HUDEP-2 (cell line): ENCODE measurements around the gene KCNH8.
"Not testable (repeated sequence)": the region's sequence is repeated elsewhere in the genome, so short reads cannot be mapped to it uniquely, and the experiment has no call there.

Experiments
- DNase-seq, 76 experiments: peaks; one replicate each; lab custom pipeline; 2025; ENCODE audit not compliant: unreplicated experiment in 76 of 76; lab: John Stamatoyannopoulos, UW

KCNH8 gene

DNA sequence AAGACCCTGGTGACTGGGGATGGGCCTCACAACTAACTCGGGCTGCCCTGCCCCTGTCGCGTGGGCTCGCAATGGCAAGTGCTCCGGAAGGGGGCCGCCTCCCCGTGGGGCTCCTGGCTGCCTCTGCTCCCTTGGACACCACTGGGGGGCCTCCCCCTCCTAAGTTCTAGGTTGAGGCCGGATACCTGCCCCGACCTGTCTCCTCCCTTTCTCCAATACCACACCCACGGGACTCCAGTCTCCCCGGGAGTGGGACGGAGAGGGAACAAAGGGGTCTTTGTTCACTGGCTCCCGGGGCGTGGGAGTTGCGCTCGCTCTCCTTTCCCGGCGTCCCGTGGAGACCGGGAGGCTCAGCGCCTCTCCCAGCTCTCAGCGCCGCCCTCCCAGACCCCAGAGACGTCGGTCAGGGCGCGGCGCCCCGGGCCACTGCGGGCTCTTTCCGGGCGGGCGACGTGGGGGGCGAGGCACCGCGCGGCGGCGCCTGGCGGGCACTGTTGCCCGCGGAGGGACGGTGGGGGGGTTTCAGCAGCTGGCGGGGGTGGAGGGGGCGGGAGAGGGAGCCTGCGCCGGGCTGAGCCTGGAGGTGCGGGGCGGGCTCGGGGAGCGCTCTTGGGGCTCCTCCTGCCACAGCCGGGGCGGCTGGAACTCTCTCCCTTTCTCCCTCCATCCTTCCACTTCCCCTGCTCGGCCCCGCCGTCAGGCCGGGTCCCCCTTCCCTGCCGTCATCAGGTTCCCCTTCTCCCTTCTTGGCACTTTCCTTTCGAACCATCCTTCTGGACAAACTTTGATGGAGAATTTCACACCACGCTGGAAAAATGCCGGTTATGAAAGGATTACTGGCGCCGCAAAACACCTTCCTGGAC is at the start of gene KCNH8:
Gene KCNH8, plus strand, starts transcription at position 606 of the 863 bp plus-strand sequence. Its CDS starts 210 bp downstream, at position 816.
- DNase-seq, result no peak

DNA sequence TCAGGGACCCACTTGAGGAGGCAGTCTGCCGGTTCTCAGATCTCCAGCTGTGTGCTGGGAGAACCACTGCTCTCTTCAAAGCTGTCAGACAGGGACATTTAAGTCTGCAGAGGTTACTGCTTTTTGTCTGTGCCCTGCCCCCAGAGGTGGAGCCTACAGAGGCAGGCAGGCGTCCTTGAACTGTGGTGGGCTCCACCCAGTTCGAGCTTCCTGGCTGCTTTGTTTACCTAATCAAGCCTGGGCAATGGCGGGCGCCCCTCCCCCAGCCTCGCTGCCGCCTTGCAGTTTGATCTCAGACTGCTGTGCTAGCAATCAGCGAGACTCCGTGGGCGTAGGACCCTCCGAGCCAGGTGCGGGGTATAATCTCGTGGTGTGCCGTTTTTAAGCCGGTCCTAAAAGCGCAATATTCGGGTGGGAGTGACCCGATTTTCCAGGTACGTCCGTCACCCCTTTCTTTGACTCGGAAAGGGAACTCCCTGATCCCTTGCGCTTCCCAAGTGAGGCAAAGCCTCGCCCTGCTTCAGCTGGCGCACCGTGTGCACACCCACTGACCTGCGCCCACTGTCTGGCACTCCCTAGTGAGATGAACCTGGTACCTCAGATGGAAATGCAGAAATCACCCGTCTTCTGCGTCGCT is 45.5 kb upstream of the KCNH8 start:
- DNase-seq, result not testable (repeated sequence)

DNA sequence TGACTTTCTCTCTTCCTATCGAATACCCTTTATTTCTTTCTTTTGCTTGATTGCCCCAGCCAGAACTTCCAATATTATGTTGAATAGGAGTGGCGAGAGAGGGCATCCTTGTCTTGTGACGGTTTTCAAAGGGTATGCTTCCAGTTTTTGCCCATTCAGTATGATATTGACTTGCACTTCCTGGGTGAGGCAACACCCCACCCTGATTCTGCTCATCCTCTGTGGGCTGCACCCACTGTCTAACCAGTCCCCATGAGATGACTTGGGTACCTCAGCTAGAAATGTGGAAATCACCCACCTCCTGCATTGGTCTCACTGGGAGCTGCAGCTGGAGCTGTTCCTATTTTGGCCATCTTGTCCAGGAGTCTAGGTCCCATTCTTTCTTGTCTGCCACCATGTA is 44.8 kb upstream of the KCNH8 start:
- no peak for DNase-seq

DNA sequence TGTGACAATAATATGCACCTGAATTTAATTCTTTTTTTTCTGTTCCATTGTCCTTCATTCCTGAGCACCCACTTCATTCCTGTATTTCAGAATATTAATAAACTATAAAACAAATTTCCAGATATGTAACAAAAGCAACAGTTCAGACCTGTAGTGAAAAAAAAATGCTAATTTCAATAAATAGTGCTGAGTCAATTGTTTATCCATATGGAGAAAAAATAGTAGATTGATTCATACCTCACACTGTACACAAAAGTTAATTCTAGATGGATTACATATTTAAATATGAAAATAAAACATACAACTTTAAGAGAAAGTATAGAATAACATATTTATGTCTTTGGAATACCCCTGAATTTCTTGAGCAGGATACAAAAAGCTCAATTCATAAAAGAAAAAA is 43.9 kb upstream of the KCNH8 start:
- no peak for DNase-seq

DNA sequence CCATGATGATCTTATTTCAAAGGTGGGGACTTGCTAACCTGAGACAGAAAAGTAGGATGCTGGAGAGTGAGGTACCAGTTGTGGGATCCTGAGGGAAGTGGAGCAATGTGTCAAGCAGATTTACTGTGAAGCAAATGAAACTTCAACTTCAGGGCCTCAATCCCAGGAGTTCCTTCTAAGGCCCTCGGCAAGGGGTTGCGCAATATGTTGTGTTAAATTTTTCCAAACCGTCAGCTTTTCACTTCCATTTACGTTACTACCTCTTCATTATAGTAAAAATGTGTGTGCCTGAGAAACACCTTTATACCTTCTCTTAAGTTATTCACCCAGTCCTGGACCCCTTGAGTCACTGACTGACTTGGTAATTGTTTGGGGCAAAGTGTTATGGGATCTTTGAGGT is 42.5 kb upstream of the KCNH8 start:
- no peak for DNase-seq

DNA sequence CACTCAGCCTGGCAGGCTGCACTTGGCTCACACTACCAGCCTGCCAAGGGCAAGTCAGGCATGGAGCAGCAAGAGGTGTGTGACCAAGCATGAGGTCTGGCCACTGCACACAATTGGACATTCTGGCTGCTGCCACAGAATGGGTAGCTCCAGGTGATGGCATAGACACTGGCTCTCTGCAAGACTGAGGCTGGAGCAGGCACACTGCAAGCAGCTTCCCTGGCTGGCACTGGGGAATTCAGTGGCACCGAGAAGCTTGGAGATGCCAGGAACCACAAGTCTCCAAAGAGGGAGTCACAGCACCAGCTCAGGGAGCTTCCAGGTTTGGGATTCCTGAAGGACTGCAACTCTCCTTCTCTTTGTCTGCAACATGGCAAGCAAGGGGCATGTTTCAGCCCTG is 42.0 kb upstream of the KCNH8 start:
- DNase-seq, result no peak

DNA sequence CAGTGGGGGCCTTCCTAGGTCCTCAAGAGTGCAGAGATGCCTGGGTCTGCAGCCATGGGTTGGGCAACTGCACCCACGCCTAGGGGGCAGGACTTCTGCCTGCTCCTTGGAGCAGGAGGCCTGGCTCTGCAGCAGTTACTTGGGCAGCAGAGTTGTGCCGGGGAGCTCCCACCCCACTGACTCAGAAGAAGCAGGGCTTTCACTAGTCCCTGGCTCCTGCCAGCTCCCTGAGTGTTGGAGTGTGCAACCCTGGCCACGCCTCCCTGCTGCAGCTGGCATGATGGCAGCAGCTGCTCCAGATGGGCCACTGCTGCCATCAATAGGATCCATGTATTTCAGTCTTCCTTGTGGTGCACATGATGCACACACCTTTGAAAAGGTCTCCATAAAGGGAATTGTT is 40.6 kb upstream of the KCNH8 start:
- DNase-seq, result no peak

DNA sequence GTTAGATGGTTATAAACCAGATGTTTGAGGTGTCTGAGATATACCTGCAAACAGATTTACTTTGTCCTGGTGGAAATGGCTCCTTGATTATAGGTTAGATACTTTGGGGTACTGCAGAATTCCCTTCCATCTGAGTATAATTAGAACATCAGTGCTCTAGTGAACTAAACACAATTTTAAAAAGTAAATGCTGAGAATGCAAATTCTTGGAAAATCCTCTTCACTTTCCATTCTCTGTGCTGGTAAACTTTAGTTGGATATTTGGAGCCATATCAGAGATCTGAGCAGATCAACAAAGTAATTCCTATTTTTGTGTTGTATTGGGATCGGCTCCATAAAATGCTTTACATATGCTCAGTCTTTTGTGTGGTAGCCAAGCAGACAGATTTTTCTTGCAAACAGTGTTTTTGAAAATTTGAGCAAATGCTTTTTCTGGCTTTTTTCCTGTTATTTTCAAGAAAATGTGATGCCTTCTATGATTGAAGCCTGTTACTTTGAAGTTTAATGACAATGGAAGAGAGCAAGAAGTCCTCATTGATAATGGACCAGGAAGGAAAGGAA is 37.9 kb upstream of the KCNH8 start:
- DNase-seq, result no peak

DNA sequence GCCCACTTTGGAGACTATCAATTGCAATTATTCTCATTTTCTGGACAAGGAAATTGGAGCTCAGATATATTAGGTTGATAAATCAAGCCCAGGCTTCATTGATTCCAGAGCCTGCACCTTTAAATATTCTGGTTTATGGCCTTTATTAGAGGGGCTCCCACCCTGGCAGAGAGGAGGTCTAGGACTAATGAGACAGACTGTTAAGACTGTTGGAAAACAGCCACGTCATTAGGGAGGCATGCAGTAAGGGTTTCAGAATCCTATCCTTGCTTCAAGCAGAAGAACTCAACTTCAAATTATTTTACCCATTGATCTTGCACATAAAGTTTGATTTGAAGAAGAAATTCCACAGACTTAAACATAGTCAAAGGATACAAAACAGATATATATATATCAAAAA is 33.8 kb upstream of the KCNH8 start:
- no peak for DNase-seq

DNA sequence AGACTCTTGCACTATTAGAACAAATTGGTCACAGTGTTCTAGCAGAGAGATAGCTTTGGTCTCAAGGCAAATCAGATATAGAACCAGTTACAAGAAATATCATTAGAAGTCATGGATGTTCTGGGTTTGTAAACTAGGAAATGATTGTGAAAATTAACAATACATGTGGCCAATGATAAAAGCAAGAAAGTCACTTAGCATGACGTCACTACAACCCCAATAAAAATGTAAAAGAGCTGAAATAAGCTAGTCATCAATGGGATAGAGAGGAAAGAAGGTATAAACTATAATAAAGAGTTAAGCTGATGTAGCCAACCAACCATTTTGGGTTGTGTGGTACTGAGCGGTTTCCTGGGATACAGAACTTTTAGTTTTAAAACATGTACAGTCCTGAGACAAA is 32.1 kb upstream of the KCNH8 start:
- no peak for DNase-seq

DNA sequence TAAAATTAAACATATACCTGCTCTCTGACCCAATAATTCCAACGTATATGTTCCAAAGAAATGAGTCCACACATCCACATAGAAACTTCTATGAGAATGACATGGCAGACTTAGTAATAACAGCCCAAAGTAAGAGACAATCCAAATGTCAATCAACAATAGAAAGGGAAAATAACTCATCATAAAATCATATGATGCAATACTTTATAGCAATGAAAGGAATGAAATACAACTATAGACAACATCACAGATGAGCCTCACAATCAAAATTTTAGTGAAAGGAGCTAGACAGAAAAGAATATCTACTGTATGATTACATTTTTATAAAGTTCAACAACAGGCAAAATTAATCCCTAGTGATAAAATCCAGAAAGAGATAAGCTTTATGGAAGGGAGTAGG is 23.6 kb upstream of the KCNH8 start:
- no peak for DNase-seq

DNA sequence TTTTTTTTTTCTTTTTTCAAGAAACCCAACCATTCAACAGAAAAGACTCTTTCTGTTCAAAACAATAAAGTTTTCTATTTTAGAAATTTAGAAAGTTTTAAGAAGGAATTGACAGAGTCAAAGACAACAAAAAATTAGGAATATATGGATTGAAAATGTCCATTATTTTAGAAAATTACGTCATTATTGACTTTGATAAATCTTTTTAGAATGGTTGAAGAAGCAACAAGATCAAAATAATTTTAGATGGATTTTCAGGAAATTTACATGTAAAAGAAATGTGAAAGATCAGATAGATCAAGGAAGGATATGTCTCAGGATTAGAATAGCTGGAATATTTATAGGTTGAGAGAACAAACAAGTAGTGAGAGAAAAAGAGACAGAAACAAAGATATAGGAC is 8.4 kb upstream of the KCNH8 start:
- no peak for DNase-seq

DNA sequence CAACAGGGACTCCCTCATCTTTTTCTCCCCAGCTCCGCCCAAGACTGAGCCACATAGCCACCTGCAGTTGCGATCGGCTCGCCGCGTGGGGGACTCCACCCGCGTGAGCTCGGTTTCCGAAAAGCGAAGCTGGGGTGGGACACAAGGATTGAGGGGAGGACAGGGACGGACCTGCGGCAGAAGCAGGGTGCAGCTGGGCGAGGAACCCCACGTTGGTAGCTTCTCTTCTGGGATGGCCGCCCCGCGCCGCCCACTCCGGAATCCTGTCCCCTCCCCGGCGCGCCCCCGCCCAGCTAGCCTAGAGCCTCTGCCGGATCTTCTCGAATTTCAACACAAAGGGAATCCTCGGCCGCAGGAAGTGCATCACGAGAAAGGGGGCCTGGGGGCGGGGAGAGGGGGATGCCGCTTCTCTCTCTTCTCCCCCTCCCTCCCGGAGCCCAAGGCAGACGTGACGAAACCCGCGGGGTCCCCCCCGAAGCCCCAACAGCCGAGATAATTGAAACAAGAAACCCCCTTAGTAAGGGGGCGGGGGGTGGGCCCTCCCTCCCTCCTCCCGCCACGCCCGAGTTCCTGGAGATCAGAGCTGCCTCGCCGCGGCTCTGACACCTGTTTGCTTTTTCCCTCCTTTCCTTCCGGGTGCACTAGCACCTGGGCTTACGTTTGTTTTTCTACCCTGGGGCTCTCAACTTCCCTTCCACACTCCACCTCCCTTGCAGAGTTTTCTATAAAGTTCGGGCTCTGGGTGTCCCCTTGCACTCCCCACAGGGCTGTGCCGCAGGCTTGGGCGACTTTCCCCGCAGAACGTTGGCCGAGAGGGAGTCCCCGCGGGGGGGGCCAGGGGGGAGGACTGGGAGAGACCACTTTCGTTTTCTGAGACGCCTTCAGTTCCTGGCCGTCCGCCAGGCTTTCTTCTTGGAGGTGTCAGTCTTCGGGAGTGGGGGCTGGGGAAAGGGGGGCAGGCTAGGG is 1.3 kb upstream of the KCNH8 start:
- DNase-seq, result peak in 9 of 76 experiments; percentile 0 to 24 (median 6)

DNA sequence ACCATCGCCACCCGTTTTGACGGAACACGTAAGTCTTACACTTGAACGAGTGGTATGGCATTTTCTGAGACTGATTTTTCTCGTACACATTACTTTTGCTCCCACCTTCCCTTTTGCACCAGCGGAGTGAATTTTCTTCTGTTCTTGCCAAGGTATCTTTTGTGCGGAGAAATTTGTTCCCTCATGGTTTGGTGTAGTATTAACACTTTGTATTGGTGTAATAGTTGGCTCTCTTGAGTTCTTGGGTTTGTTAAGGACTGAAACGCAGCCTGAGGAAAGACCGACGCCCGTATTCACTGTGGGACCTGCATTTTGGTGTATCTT is 420 bp downstream of the KCNH8 start:
- DNase-seq, result no peak

DNA sequence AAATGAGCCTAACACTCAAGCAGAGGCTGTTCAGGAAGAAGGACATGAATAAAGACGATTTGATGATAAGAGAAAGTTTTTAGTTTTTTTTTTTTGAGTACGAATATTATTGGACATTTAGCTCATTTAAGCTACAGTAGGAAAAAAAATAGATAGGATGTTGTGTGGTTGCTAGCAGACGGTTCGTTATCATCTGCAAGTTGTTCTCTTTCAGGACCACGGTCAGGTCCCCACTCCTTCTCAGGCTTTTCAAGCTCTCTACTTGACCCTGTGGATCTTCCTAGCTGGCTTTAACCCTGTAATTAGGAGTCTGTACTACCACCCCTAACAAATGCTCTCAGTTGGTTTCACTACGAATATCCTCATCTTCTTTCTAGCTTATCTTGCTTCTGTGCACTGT is 1.1 kb downstream of the KCNH8 start:
- DNase-seq, result peak in 7 of 76 experiments; percentile 2 to 14 (median 4)

DNA sequence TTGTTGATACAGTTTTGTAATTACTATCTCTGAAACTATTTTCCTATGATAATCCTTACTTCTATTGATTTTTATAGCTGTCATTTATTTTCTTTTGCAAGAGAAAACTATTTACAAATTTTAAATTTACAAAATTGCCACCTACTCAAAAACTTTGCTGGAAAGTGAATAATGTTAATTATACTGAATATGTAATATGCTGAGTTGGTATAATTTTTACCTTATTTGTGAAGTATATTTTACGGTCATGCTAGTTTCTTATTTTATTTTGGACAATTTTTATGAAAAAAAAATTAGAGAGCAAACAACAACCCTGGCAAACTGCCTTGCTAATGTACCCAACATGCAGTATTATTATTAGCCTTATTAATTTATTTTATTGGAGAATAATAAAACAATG is 2.9 kb downstream of the KCNH8 start:
- DNase-seq, result no peak

DNA sequence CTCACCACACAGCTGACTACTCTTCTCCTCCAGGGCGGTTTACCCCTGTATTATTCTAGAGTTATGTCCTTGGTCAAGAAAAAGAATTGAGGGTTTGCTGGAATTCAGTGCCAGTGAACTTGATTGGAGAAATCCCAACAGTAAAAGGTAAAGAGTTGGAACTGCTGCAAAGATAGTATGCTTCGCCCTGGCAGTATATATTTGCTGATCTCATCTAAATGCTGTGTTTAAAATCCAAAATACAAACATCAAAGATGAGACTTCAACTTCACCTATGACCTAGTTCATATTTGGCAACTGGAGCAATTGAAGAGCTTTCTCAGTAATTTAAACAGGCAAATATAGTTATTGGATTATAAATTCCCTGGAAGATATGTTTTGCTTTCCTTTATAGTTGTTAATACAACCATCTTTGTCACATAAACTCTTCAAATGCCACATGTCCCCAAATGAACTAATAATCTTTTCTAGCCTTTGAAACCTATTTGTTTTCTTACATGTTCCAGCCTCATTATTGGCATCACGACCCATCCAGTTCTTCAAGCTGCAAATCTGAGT is 6.5 kb downstream of the KCNH8 start:
- peak in 1 of 76 experiments; percentile 0 for DNase-seq

DNA sequence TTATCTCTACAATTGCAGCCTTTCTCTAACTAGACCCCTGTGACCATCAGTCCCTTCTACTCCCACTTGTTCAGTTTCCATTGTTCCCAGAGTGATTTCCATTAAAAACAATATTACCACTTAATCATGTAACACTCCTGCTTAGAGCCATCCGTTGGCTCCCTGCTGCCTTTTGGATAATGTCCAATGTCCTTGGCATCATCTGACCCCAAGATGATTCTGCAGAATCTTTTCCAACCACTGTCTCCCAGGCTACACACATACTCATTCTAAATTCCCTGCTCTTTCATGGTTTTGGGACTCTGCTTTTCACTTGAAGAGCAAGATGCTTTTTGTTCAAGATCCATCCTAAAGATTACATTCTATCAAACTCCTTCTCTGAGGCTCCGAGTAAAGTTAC is 7.1 kb downstream of the KCNH8 start:
- no peak for DNase-seq

DNA sequence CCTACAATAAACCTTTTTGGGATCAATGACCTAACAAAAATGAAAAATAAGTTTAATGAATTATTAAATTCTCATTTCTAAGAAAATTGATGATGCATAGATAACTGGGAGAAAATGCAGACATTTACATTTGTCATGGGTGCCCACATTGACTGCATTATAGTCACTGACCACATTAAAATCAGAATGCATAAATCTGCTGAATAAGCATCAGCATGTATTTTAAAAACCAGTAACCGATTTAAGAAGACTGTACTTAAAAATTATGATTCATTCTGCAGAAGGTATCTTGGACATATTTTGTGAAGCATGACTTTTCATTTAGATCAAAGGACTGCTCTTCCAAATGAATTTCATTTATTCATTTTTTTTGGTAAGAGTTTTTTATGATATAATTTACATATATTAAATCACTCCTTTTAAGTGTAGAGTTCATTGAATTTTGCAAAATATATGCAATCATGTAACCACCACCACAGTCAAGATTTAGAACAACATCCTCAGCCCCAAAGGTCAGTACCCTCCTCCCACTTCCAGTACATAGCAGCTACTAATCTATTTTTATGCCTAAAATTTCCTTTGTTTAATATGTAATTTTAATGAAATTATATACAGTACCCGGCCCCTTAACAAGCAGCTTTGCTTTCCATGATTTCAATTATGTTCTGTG is 11.8 kb downstream of the KCNH8 start:
- DNase-seq, result no peak

DNA sequence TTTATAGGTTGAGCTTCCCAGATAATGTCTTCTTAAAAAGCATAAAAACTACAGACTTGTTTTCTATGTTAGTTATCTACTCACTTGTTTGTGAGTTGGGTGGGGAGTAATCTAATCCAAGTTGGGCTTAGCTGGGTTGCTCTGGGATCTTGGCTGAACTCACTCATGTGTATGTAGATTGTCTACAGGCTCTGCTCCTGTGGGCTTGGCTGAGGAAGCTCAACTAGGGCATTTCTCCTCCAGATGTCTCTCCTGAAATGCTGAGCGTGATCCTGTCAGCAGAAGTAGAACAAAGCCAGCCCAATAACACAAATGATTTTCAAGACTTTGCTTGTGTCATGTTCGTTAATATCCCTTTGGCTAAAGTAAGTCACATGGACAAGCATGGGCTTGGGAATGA is 17.3 kb downstream of the KCNH8 start:
- DNase-seq, result no peak
